Loucy (cell line): ENCODE results near the gene NSL1.

Source experiments
- EZH2phosphoT487 ChIP-seq: fragments of 200-600 bp; IDR thresholded peaks from 2 replicates; pipeline ENCODE4 v1.6.1; 2018; ENCODE audit warnings: antibody characterized with exemption, mild to moderate bottlenecking, moderate library complexity, borderline replicate concordance
- TF ChIP-seq, protein P1 (sequence below): fragments of 200-600 bp; sonication (generic); conservative IDR thresholded peaks from 2 replicates; pipeline ENCODE4 v1.5.1; 2014; ENCODE audit warnings: mild to moderate bottlenecking, antibody characterized with exemption, low read length

DNA sequence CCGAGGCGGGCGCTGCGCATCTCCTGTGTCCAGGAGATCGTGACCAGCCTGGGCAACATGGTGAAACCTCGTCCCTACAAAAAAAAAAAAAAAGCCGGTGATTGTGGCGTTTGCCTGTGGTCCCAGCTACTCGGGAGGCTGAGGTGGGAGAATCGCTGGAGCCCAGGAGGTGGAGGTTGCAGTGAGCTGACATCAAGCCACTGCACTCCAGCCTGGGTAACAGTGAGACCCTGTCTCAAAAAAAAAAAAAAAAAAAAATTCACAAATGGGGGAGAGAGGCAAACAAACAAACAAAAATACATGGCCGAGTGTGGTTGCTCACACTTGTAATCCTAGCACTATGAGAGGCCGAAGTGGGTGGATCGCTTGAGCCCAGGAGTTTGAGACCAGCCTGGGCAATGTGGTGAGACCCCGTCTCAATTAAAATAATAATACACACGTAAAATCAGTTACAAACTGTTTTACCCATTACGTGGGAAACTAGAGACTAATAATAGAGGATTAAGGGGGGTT is 875 bp upstream of the NSL1 start:
- no peak for TF ChIP-seq EZH2phosphoT487
- TF ChIP-seq, protein P1, sequence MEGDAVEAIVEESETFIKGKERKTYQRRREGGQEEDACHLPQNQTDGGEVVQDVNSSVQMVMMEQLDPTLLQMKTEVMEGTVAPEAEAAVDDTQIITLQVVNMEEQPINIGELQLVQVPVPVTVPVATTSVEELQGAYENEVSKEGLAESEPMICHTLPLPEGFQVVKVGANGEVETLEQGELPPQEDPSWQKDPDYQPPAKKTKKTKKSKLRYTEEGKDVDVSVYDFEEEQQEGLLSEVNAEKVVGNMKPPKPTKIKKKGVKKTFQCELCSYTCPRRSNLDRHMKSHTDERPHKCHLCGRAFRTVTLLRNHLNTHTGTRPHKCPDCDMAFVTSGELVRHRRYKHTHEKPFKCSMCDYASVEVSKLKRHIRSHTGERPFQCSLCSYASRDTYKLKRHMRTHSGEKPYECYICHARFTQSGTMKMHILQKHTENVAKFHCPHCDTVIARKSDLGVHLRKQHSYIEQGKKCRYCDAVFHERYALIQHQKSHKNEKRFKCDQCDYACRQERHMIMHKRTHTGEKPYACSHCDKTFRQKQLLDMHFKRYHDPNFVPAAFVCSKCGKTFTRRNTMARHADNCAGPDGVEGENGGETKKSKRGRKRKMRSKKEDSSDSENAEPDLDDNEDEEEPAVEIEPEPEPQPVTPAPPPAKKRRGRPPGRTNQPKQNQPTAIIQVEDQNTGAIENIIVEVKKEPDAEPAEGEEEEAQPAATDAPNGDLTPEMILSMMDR, result no peak
